Fibroblast of lung (primary cell): Measurements from ENCODE around the gene RPS24.

Experiments
- CTCF ChIP-seq, 2 donors: IDR thresholded peaks in 1 of 2; conservative IDR thresholded peaks in 1 of 2; 1 replicate in 1 of 2; 2 replicates in 1 of 2; pipeline ENCODE4 v1.5.1; 2011 to 2012; ENCODE audit warnings: low read length in 2 of 2, control low read depth in 1 of 2, inconsistent platforms in 1 of 2, low read depth in 1 of 2, mild to moderate bottlenecking in 1 of 2
- EZH2 ChIP-seq: IDR thresholded peaks from 2 replicates; pipeline ENCODE4 v1.5.1; 2012; ENCODE audit warnings: low read length, control low read depth, mild to moderate bottlenecking; ENCODE audit errors: missing control alignments

DNA sequence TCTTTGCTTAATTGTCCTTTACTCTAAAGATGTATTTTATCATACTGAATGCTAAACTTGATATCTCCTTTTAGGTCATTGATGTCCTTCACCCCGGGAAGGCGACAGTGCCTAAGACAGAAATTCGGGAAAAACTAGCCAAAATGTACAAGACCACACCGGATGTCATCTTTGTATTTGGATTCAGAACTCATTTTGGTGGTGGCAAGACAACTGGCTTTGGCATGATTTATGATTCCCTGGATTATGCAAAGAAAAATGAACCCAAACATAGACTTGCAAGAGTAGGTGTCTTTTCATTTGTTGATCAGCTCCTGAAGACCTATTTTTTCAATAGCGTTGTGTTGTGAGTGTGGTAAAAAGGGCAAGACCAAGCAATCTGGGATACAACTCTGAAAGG is 1.8 kb downstream of the RPS24 start:
- TF ChIP-seq EZH2, result no peak
- TF ChIP-seq CTCF (conservative IDR thresholded peaks at IDR 0.05 in 1 of 2, IDR thresholded peaks at IDR 0.05 in 1 of 2; ENCODE audit: low read depth in 1 of 2, low read length in 2 of 2), result no peak
